GM19193 (cell line): ENCODE results near the gene EXOC3.
A peak's percentile ranks its signal among the peaks of the same experiment; 100 is the strongest.

Source experiments
- POLR2A ChIP-seq: IDR thresholded peaks from 4 replicates; pipeline ENCODE4 v1.6.1; 2011; ENCODE audit not compliant: insufficient read depth, insufficient read length; ENCODE audit errors: extremely low read depth

EXOC3 gene

DNA sequence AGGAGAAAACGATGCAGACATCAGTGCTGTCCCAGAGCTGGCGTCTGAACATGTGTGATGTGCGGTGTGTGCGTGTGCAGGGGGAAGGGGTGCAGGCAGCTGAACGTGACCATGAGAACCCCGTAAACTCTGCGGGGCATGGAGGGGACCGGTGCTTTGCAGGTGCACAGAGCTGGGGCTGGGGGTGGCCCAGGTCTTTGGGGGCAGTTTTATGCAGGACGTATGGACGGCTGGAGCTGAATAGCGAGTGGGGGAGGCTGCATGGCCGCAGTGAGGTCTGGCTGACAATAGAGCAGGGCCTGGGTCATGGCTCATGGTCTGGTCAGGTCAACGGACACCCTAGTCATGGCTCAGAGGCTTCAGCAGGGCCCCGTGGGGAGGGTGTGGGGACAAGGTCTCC is 3.3 kb upstream of the EXOC3 start:
- TF ChIP-seq POLR2A, result peak; percentile 36

DNA sequence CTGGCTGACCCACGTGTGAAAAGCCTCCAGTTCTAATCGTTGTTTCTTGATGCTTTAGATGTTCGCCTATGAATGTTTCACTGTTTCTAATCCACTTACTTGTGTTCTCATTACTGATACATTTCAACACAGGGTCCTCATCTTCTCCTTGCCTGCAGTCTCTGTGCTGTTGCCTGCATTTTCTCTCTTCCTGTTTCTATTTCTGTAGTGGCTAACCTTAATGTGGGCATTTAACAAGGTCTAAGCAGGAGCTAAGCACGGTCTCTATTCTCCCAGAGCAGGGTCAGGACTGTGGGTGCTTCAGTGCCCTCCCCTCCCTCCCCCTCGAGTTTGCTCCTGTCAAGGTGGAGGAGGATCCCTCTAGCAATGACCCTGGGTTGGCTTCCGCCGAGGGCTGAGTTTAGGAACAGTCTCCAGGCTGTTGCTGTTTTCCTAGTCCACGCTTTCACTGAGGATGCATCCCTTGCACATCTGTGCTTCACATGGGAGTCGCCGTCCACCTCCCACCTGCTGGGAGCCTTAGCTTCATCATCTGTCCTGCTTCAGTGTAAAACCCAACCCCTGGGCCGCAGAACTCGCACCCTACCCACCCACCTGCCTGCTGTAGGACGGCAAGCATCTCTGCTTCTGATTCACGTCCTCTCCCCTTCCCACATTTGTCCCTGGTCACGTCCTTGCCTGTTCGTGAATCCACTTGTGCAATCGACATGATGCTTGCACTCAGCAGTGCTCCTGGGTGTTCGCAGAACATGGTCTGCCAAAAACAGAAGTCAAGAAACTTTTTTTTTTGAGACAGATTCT is 2.4 kb upstream of the EXOC3 start:
- TF ChIP-seq POLR2A, result no peak

GRCh38 chr5:441996-442334 is 1.0 kb upstream of the EXOC3 start:
- no peak for TF ChIP-seq POLR2A

DNA sequence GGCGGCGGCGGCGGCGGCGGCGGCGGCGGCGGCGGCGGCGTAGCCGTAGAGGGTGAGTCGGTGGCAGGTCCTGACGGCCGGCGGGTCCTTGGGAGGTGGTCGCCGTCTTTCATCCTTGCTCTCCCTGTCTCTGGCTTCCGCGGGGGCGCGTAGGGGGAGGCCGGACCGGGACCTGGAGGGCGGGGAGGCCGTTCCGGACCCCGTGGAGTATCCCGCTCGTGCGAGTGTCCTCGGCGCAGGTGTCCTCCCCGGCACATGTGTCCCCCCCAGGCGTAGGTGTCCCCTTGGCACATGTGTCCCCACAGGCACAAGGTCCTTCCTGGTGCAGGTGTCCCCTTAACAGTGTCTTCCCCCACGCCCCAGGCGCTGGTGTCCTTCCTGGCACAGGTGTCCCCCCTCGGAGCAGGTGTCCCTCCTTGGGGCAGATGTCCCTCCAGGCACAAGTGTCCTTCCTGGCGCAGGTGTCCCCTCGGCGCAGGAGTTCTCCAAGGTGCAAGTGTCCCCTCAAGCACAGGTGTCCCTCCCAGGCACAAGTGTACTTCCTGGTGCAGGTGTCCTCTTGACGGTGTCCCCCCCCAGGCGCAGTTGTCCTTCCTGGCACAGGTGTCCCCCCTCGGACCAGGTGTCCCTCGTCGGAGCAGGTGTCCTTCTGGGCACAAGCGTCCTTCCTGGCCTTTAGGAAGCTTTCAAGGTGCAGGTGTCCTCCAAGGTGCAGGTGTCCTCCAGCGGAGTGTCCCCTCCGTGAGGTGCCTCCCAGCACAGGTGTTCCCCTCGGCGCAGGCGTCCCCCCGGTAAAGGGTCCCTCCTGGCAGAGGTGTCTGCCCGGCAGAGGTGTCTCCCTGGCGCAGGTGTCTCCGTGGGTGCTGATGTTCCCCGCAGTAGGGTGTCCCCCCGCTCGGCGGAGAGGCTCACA is 519 bp downstream of the EXOC3 start:
- TF ChIP-seq POLR2A, result peak; percentile 12

GRCh38 chr5:444226-444625 is 1.2 kb downstream of the EXOC3 start:
- TF ChIP-seq POLR2A, result no peak

DNA sequence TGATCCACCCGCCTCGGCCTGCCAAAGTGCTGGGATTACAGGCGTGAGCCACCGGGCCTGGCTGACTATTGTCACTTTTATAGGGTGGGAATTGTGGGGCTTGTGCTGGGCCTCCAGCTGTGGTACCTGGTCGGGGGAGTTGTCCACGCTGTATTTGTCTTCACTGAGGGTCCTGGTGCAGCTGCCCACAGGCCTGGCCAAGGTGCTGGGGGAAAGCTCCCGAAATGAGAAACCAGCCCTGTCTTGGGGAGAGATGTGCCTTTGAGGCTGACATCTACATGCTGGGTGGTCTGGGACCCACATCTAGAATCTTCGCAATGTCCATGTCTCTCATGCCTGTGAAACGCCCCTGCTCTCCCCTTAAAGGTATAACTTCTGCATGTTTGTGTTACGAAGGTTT is 2.6 kb downstream of the EXOC3 start:
- TF ChIP-seq POLR2A, result no peak

DNA sequence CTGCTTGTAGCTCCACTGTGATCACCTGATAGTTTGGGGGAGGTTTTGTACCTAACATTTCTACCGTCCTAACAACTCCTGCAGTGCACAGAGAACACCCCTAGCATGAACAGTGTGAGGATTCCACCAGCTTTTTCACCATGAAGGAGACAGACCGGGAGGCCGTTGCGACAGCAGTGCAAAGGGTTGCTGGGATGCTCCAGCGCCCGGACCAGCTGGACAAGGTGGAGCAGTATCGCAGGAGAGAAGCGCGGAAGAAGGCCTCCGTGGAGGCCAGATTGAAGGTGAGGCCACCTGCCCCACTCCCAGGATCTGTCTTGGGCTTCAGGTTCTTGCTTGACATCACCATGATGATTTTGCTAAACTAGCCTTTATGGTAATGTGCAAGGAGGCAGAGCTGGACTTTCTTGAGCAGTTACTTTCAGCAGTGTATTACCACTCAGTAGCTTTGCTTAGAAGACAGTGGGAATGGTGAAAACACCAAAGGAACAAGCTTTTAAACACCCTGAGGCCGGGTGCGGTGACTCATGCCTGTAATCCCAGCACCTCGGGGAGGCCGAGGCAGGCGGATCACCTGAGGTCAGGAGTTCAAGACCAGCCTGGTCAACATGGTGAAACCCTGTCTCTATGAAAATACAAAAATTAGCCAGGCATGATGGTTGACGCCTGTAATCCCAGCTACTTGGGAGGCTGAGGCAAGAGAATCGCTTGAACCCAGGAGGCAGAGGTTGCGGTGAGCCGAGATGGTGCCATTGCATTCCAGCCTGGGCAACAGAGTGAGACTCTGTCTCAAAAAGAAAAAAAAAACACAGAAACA is 3.3 kb downstream of the EXOC3 start:
- no peak for TF ChIP-seq POLR2A

- TF ChIP-seq POLR2A, result no peak
Observed at GRCh38 chr5:446883-447263, 3.9 kb downstream of the EXOC3 start.

DNA sequence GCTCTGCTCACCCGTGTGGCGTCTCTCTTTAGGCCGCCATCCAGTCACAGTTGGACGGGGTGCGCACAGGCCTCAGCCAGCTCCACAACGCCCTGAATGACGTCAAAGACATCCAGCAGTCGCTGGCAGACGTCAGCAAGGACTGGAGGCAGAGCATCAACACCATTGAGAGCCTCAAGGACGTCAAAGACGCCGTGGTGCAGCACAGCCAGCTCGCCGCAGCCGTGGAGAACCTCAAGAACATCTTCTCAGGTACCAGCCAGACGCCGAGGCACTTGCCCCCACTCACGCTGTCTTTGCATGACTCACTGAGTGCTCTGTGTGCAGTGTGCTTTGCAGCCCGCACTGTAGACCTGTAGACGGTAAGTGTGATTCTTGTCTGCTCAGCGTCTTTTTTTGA is 4.5 kb downstream of the EXOC3 start:
- no peak for TF ChIP-seq POLR2A

DNA sequence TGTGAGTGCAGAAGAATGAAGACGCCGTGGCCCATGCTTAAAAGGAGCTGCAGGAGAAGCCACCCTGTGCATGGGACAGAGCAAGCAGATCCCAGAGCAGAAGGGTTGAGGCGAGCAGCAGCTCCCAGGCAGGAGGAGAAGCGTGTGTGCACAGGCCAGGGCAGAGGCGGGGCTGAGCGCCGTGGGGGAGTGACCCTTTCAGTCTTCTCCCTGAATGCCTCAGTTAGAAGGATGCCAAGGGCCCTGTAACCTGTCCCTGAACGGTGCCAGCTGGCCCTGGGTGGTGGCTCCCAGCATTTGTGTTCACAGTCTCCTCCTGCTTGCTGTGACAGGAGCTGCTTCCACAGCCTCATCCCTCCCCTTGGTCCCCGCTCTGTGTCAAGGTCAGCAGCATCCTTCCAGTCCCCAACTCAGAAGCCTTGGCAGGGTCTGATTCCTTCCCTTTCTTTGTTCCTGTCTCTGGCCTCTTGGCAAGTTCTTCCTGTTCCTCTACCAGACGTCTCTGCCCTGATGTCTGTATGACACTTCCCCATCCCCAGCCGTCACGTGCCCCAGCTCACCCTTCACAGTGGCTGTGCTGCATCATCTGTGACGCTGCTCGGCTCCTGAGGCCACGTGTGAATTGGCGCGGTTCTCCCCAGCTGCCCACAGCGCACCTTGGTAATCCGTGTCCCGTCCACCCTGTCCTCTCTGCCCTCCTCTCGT is 5.2 kb downstream of the EXOC3 start:
- no peak for TF ChIP-seq POLR2A

GRCh38 chr5:448766-449090 is 5.8 kb downstream of the EXOC3 start:
- TF ChIP-seq POLR2A, result no peak

DNA sequence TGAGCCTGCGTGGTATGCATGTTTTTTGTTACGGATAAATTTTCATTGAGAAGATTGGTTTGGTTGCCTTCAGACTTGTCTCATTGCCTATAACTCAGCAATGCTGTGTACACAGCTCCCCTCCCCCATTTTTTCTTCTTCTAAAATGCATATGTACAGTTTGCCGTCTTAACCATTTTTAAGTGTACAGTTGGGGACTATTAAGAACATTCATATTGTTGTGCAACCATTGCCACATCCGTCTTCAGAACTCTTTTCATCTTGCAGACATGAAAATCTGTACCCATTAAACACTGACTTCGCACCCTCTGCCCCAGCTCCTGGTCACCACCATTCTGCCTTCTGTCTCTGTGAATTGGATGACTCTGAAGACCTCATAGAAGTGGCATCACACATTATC is 6.2 kb downstream of the EXOC3 start:
- no peak for TF ChIP-seq POLR2A

- TF ChIP-seq POLR2A, result no peak
Observed at GRCh38 chr5:451587-452458, 8.8 kb downstream of the EXOC3 start.
